SK-N-SH treated with all-trans-retinoic acid at 6 μM for 48 hours (cell line): ENCODE measurements around the gene TOP1.

ENCODE experiments used
- ATAC-seq: fragments of 200-7000 bp; cut with Tn5 transposase; 3 replicates; pipeline ENCODE4 v1.9.1; 2020; ENCODE audit warnings: mild to moderate bottlenecking, moderate library complexity
- ARNTL ChIP-seq: fragments of 450-650 bp; formaldehyde crosslinking; IDR thresholded peaks from 2 replicates; pipeline ENCODE4 v1.5.0; 2020; ENCODE audit warnings: low read depth, mild to moderate bottlenecking, moderate library complexity, borderline replicate concordance
- BACH2 ChIP-seq: fragments of 250-450 bp; sonication (Bioruptor Pico); IDR thresholded peaks from 2 replicates; pipeline ENCODE4 v1.9.0; 2021; ENCODE audit warnings: mild to moderate bottlenecking, borderline replicate concordance
- CREB5 ChIP-seq: fragments of 250-450 bp; sonication (Bioruptor Pico); IDR thresholded peaks from 2 replicates; pipeline ENCODE4 v1.5.1; 2020; ENCODE audit warnings: low read depth, mild to moderate bottlenecking, moderate library complexity
- CSDC2 ChIP-seq: fragments of 250-450 bp; sonication (Bioruptor Pico); IDR thresholded peaks from 2 replicates; pipeline ENCODE4 v1.5.0; 2020; ENCODE audit warnings: mild to moderate bottlenecking, moderate library complexity
- GLIS3 ChIP-seq: fragments of 250-450 bp; sonication (Bioruptor Pico); IDR thresholded peaks from 2 replicates; pipeline ENCODE4 v1.5.0; 2020; ENCODE audit warnings: mild to moderate bottlenecking, moderate library complexity
- OSR1 ChIP-seq: fragments of 250-450 bp; sonication (Bioruptor Pico); IDR thresholded peaks from 2 replicates; pipeline ENCODE4 v1.8.0; 2022; ENCODE audit warnings: moderate library complexity, mild to moderate bottlenecking, inconsistent platforms
- POU6F1 ChIP-seq: fragments of 250-450 bp; sonication (Bioruptor Pico); IDR thresholded peaks from 2 replicates; pipeline ENCODE4 v1.8.0; 2021; ENCODE audit warnings: low read depth, mild to moderate bottlenecking, moderate library complexity, borderline replicate concordance
- PPARA ChIP-seq: fragments of 250-450 bp; sonication (Bioruptor Pico); IDR thresholded peaks from 2 replicates; pipeline ENCODE4 v1.5.0; 2020; ENCODE audit warnings: mild to moderate bottlenecking, borderline replicate concordance
- RARB ChIP-seq: fragments of 250-450 bp; sonication (Bioruptor Pico); IDR thresholded peaks from 2 replicates; pipeline ENCODE4 v1.8.0; 2021; ENCODE audit warnings: mild to moderate bottlenecking, moderate library complexity
- SNAI2 ChIP-seq: fragments of 250-450 bp; sonication (Bioruptor Pico); IDR thresholded peaks from 2 replicates; pipeline ENCODE4 v1.5.0; 2020; ENCODE audit warnings: mild to moderate bottlenecking, moderate library complexity
- ZC3H10 ChIP-seq: fragments of 250-450 bp; sonication (Bioruptor Pico); IDR thresholded peaks from 2 replicates; pipeline ENCODE4 v1.5.1; 2021; ENCODE audit warnings: mild to moderate bottlenecking, moderate library complexity
- ZFP30 ChIP-seq: fragments of 450-650 bp; formaldehyde crosslinking; IDR thresholded peaks from 2 replicates; pipeline ENCODE4 v1.5.0; 2022; ENCODE audit warnings: mild to moderate bottlenecking, moderate library complexity
- ZNF565 ChIP-seq: fragments of 450-650 bp; formaldehyde crosslinking; conservative IDR thresholded peaks from 2 replicates; pipeline ENCODE4 v1.5.0; 2020; ENCODE audit warnings: low read depth, mild to moderate bottlenecking, moderate library complexity
- ZNF70 ChIP-seq: fragments of 450-650 bp; formaldehyde crosslinking; IDR thresholded peaks from 2 replicates; pipeline ENCODE4 v1.5.0; 2020; ENCODE audit warnings: mild to moderate bottlenecking, moderate library complexity
- TF ChIP-seq, protein P1 (sequence below): fragments of 250-450 bp; sonication (Bioruptor Pico); IDR thresholded peaks from 2 replicates; pipeline ENCODE4 v1.8.0; 2020; ENCODE audit warnings: mild to moderate bottlenecking, moderate library complexity, borderline replicate concordance
- TF ChIP-seq, protein P2 (sequence below): fragments of 250-450 bp; sonication (Bioruptor Pico); IDR thresholded peaks from 2 replicates; pipeline ENCODE4 v1.5.1; 2021; ENCODE audit warnings: mild to moderate bottlenecking, moderate library complexity

The TOP1 gene

DNA sequence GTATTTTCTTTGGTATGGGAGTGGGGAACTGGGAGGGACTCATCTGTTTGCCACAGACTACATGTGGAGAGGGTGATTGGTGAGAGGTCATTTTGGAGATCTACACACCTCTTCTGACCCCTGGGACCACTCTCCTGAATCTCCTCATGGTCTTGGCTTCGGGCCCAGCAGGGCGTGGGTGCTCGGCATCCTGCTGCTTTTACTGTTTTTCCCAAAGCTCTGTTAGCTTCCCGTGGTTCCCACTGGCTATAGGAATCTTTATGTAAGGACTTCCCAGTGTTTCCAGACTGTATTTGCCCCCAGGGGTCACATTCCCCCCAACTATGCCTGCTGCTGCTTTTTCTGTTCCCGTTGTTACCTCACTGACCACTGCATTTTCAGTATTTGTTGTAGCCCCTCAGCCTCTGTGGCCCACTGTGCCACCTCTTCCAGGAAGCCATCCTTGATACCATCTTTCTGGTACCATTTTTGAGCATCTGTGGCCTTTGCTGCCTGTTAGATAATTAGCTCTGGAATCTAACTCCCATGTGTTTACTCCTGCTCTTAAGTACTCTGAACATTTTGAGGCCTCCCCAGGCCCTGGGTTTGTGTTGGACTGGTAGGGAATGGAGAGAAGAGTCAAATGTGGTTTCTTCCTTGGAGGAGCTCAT, 123.6 kb downstream of the TOP1 start:
- no peak for ATAC-seq
- TF ChIP-seq GLIS3 (CRISPR knock-in tag) (no peak), ARNTL (CRISPR knock-in tag) (no peak), BACH2 (no peak), ZFP30 (CRISPR knock-in tag) (no peak)
- TF ChIP-seq, protein P1, sequence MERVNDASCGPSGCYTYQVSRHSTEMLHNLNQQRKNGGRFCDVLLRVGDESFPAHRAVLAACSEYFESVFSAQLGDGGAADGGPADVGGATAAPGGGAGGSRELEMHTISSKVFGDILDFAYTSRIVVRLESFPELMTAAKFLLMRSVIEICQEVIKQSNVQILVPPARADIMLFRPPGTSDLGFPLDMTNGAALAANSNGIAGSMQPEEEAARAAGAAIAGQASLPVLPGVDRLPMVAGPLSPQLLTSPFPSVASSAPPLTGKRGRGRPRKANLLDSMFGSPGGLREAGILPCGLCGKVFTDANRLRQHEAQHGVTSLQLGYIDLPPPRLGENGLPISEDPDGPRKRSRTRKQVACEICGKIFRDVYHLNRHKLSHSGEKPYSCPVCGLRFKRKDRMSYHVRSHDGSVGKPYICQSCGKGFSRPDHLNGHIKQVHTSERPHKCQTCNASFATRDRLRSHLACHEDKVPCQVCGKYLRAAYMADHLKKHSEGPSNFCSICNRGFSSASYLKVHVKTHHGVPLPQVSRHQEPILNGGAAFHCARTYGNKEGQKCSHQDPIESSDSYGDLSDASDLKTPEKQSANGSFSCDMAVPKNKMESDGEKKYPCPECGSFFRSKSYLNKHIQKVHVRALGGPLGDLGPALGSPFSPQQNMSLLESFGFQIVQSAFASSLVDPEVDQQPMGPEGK (CRISPR knock-in tag) = no peak

GRCh38 chr20:41154436-41155176, 126.0 kb downstream of the TOP1 start:
- ATAC-seq = no peak; the same call in 1 of the 3 replicates
- TF ChIP-seq OSR1 (CRISPR knock-in tag) (no peak), BACH2 (no peak), PPARA (CRISPR knock-in tag) (no peak), ZC3H10 (no peak), SNAI2 (CRISPR knock-in tag) (no peak), ZNF565 (no peak)

DNA sequence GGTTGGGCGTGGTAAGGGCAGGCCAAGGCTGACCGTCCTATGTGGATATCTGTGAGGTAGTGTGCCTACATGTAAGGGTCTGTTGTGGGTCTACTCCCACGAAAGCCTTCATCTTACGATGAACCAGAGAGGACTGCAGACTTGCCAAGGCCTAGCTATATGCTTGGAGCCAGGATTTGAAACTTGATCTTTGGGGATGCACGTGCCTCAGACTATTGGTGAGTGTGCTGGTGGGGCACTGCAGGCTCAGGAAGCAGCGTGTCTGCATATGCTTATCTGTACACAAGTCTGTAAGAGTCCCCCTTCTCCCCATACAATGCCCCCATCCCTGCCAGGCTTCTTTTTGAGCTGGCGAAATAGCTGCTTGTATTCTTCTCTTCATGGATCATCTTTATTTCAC, 126.6 kb downstream of the TOP1 start:
- ATAC-seq = no peak
- TF ChIP-seq CREB5 (CRISPR knock-in tag) (no peak), PPARA (CRISPR knock-in tag) (no peak), GLIS3 (CRISPR knock-in tag) (no peak), ZNF70 (CRISPR knock-in tag) (no peak), POU6F1 (CRISPR knock-in tag) (no peak), ARNTL (CRISPR knock-in tag) (no peak)

DNA sequence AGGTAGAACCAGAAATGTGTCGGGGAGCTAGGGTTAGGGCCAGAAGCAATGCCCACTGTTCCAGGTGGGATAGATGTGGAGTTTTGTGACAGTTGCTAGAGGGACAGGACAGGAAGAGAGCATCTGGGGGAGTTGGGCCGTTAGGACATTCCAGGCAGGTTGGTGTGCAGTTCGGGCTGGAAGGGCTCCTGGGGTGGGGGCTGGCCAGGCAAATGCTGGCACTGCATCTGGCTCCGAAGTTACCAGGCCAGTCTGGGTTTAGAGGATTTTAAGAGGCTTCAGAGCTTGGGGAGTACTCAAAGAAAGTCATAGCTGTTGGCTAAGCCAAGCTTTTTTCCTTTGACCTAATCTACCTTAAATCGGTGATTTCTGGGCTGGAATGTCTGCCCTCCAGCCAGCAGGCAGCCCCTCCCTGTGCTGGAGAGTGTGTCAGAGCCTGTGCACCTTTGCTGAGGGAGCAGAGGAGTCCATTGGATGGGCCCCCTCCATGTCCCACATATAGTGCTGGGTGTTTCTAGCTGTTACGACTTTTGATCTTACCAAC, 129.5 kb downstream of the TOP1 start:
- ATAC-seq = no peak
- TF ChIP-seq GLIS3 (CRISPR knock-in tag) (no peak), POU6F1 (CRISPR knock-in tag) (no peak), RARB (no peak), ARNTL (CRISPR knock-in tag) (no peak), CSDC2 (no peak), CREB5 (CRISPR knock-in tag) (no peak), ZC3H10 (no peak), SNAI2 (CRISPR knock-in tag) (no peak), ZNF70 (CRISPR knock-in tag) (no peak)
- TF ChIP-seq, protein P2, sequence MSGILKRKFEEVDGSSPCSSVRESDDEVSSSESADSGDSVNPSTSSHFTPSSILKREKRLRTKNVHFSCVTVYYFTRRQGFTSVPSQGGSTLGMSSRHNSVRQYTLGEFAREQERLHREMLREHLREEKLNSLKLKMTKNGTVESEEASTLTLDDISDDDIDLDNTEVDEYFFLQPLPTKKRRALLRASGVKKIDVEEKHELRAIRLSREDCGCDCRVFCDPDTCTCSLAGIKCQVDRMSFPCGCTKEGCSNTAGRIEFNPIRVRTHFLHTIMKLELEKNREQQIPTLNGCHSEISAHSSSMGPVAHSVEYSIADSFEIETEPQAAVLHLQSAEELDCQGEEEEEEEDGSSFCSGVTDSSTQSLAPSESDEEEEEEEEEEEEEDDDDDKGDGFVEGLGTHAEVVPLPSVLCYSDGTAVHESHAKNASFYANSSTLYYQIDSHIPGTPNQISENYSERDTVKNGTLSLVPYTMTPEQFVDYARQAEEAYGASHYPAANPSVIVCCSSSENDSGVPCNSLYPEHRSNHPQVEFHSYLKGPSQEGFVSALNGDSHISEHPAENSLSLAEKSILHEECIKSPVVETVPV (CRISPR knock-in tag) = no peak
